ENCODE measurements around the gene RERE.

DNA sequence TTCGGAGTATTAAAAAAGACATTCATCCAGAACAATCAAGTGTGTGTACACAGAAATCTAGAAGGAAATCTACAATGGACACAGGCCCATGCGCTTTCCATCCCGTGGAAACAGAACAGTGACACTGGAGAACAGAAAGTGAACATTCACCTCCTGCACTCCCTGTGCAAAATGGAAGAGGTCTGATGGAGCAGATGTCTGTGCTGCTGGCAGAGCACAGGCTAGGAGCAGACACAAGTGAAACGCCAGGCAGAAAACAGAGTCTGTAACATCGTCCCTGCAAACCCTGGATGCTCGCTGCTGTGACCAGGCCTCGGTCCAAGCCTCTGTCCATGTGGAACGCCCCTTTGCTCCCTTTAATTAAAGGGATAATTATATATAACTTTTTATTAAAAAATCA is 463.4 kb downstream of the RERE start:
- TF ChIP-seq, protein P1, sequence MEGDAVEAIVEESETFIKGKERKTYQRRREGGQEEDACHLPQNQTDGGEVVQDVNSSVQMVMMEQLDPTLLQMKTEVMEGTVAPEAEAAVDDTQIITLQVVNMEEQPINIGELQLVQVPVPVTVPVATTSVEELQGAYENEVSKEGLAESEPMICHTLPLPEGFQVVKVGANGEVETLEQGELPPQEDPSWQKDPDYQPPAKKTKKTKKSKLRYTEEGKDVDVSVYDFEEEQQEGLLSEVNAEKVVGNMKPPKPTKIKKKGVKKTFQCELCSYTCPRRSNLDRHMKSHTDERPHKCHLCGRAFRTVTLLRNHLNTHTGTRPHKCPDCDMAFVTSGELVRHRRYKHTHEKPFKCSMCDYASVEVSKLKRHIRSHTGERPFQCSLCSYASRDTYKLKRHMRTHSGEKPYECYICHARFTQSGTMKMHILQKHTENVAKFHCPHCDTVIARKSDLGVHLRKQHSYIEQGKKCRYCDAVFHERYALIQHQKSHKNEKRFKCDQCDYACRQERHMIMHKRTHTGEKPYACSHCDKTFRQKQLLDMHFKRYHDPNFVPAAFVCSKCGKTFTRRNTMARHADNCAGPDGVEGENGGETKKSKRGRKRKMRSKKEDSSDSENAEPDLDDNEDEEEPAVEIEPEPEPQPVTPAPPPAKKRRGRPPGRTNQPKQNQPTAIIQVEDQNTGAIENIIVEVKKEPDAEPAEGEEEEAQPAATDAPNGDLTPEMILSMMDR (conservative IDR thresholded peaks at IDR 0.05), result no peak
- TF ChIP-seq ZFX (IDR thresholded peaks at IDR 0.05), result no peak

All from C4-2B (cell line).